K562 (cell line): ENCODE results near the gene LEPR. TPM values are rescaled to one million over a fixed set of nuclear protein-coding genes. Genes with fewer than 3 reads are reported as not detected.

Experiments
- BCOR ChIP-seq: fragments of 450-650 bp; IDR thresholded peaks from 2 replicates; pipeline ENCODE4 v1.6.1; 2016
- BRD9 ChIP-seq: fragments of 450-650 bp; IDR thresholded peaks from 2 replicates; pipeline ENCODE4 v1.6.1; 2018; ENCODE audit warnings: low read depth; ENCODE audit not compliant: partially characterized antibody
- CBX8 ChIP-seq: fragments of 200-600 bp; sonication (generic); IDR thresholded peaks from 2 replicates; pipeline ENCODE4 v1.6.1; 2012; ENCODE audit warnings: borderline replicate concordance, mixed run types, low read depth, mild to moderate bottlenecking, moderate library complexity, mixed read lengths, low read length, control low read depth, inconsistent platforms; ENCODE audit not compliant: poor library complexity, severe bottlenecking; ENCODE audit errors: extremely low read depth
- DDX20 ChIP-seq: fragments of 450-650 bp; IDR thresholded peaks from 2 replicates; pipeline ENCODE4 v1.6.1; 2016; ENCODE audit warnings: missing genetic modification characterization, low read depth, mild to moderate bottlenecking, missing compliant biosample characterization, moderate library complexity
- E2F1 ChIP-seq: sonication (generic); formaldehyde crosslinking; IDR thresholded peaks from 2 replicates; pipeline ENCODE4 v1.8.1; 2023; ENCODE audit warnings: mild to moderate bottlenecking, missing genetic modification reagents, moderate library complexity
- EP400 ChIP-seq: fragments of 450-650 bp; IDR thresholded peaks from 2 replicates; pipeline ENCODE4 v1.6.1; 2017; ENCODE audit warnings: antibody characterized with exemption, mild to moderate bottlenecking, moderate library complexity
- GABPA ChIP-seq: fragments of 200-800 bp; sonication (Bioruptor generic); conservative IDR thresholded peaks from 2 replicates; pipeline ENCODE4 v1.6.1; 2016; ENCODE audit warnings: low read depth, missing genetic modification characterization, missing compliant biosample characterization
- GATAD2A ChIP-seq: fragments of 450-650 bp; IDR thresholded peaks from 2 replicates; pipeline ENCODE4 v1.6.1; 2017
- KLF10 ChIP-seq: fragments of 250-450 bp; sonication (Bioruptor Pico); IDR thresholded peaks from 2 replicates; pipeline ENCODE4 v1.6.1; 2021; ENCODE audit warnings: matching md5 sums
- NEUROD1 ChIP-seq: fragments of 150-350 bp; IDR thresholded peaks from 2 replicates; pipeline ENCODE4 v1.6.1; 2014; ENCODE audit warnings: borderline replicate concordance, low read length, low read depth; ENCODE audit not compliant: partially characterized antibody
- NKRF ChIP-seq: fragments of 450-650 bp; IDR thresholded peaks from 2 replicates; pipeline ENCODE4 v1.6.1; 2016; ENCODE audit warnings: borderline replicate concordance
- REST ChIP-seq, 2 experiments: fragments of 450-650 bp; formaldehyde crosslinking in 1 of 2; IDR thresholded peaks; 2 replicates each; pipeline versions ENCODE4 v1.4.0 to v1.6.1; 2014 to 2020; ENCODE audit warnings: mild to moderate bottlenecking in 2 of 2, borderline replicate concordance in 1 of 2, low read depth in 1 of 2
- SIN3B ChIP-seq: fragments of 450-650 bp; IDR thresholded peaks from 2 replicates; pipeline ENCODE4 v1.6.1; 2017; ENCODE audit warnings: low read depth, mild to moderate bottlenecking, moderate library complexity
- TCF7 ChIP-seq: sonication (generic); IDR thresholded peaks from 2 replicates; pipeline ENCODE4 v1.6.1; 2016; ENCODE audit warnings: antibody characterized with exemption, borderline replicate concordance
- ZEB2 ChIP-seq: fragments of 450-650 bp; IDR thresholded peaks from 2 replicates; pipeline ENCODE4 v1.6.1; 2016
- ZFP36 ChIP-seq: fragments of 150-350 bp; IDR thresholded peaks from 2 replicates; pipeline ENCODE4 v1.6.1; 2018; ENCODE audit warnings: low read length, low read depth; ENCODE audit not compliant: partially characterized antibody
- polyA plus RNA-seq, 8 experiments: library from polyadenylated mRNA; depleted of rRNA in 4 of 8; stranded (reverse) in 5 of 8; unstranded in 3 of 8; fragments of >200 nt; fragmentation: Nextera tagmentation in 2 of 8; fragmentation: Illumina TruSeq in 1 of 8; extraction: Ambion mirVana in 2 of 8; extraction: Trizol in 1 of 8; gene quantifications; 2 replicates each; pipeline versions ENCODE4 v1.2.1 to v1.2.3, GENCODE V29; 2011 to 2014; ENCODE audit warnings: inconsistent platforms in 1 of 8, missing spikeins in 1 of 8
- total RNA-seq, 7 experiments: library from RNA; depleted of rRNA in 6 of 7; stranded (reverse); fragments of >200 nt in 6 of 7; fragmentation: Illumina TruSeq in 2 of 7; extraction: Trizol in 2 of 7; gene quantifications; 2 replicates each; pipeline versions ENCODE4 v1.2.1 to v1.2.3, GENCODE V29; 2011 to 2021; ENCODE audit warnings: low replicate concordance in 1 of 7

LEPR gene
- total and polyA plus RNA-seq, 9 of the 15 experiments (the other 6 are each of a cell fraction or from before 2014, with no cell fraction given) = 12.2 to 111 (median 43.1) TPM

GRCh38 chr1:65420590-65421350 lies at the start of gene LEPR, which contains the start of gene LEPROT (continued):
- TF ChIP-seq NKRF = peak; percentile 45; the same call in 1 of the 2 replicates
- no peak for TF ChIP-seq ZFP36
- TF ChIP-seq REST (IDR thresholded peaks at IDR 0.05; ENCODE audit: borderline replicate concordance) = no peak; the same call in 1 of the 2 replicates
- TF ChIP-seq REST (CRISPR knock-in tag; IDR thresholded peaks at IDR 0.05; ENCODE audit: low read depth) = peak; percentile 64; the same call in 1 of the 2 replicates
- peak; percentile 50; the same call in 1 of the 2 replicates for TF ChIP-seq E2F1
- TF ChIP-seq BCOR = no peak
- no peak for TF ChIP-seq DDX20 (tag)
- peak; percentile 77 for TF ChIP-seq EP400
- TF ChIP-seq NEUROD1 = no peak
- no peak for TF ChIP-seq BRD9
- peak; percentile 89 for TF ChIP-seq GABPA (tag)
- no peak for TF ChIP-seq TCF7
- 0 out of 2 replicates have a peak, but pooled peaks have one; percentile 67 for TF ChIP-seq GATAD2A
- TF ChIP-seq ZEB2 = peak; percentile 51; the same call in 1 of the 2 replicates
- TF ChIP-seq KLF10 (CRISPR knock-in tag) = no peak
- TF ChIP-seq CBX8 = no peak
- TF ChIP-seq SIN3B = peak; percentile 55; the same call in 1 of the 2 replicates
